Measurements from ENCODE around the gene SPTLC3.
A peak's percentile ranks its signal among the peaks of the same experiment; 100 is the strongest.
"Not testable (repeated sequence)": the region's sequence is repeated elsewhere in the genome, so short reads cannot be mapped to it uniquely, and the experiment has no call there.

Gene SPTLC3

DNA sequence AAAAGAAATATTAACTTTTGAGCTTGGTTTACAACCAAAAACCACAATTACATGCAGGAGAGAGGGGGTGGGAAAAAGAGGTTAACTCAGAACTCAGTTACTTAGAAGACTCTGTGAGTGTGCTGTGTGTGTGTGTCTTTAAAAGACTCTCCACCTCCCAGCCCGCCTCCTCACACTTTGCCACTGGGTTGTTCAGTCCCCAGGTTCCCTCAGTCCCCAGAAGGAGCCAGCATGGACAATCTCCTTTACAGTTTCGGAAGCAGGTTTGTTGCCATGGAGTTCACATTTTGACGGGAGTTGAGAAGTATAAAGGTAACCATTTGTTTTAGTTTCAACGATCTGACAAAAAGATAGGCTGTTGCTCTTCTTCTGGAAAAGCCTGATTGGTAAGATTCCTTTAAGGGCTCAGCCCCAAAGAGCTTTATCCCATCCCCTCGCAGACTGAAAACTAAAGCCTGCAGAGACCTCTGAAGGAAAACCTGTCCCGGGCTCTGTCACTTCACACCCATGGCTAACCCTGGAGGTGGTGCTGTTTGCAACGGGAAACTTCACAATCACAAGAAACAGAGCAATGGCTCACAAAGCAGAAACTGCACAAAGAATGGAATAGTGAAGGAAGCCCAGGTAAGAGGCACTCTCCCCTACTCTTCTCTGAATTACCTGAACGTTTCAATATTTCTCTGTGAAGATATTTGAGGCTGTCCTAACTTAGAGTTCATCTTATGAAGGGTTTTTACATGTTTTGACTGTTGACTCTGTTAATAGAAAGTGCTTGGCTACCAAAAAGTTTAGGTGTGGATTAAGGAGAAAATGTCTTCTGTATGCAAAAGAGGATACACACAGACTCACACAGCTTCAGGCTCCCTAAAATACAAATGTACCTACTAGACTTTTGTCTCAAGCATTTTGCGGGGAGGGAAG is at the start of gene SPTLC3:
Gene SPTLC3, plus strand, starts transcription at position 212 of the 921 bp plus-strand sequence. Its CDS starts 296 bp downstream, at position 508.
- DNase-seq = no peak

DNA sequence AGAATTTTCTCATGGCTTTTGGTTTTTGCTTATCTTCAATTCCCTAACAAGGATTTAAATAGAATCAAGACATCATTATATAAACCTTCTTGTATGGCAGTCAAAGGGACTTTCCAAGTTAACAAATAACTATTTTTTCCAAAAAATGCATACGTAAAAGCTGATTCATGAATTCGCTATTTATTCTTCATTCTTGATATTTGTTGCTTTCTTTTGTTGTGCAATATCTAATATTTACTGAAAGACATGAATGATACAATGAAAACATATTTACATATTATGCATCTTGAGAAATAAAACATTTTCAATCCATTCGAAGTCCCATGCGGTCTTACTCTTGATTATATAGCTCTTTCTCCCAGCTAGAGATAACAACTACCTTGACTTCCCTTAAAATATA is 47.0 kb upstream of the SPTLC3 start:
- DNase-seq = no peak

DNA sequence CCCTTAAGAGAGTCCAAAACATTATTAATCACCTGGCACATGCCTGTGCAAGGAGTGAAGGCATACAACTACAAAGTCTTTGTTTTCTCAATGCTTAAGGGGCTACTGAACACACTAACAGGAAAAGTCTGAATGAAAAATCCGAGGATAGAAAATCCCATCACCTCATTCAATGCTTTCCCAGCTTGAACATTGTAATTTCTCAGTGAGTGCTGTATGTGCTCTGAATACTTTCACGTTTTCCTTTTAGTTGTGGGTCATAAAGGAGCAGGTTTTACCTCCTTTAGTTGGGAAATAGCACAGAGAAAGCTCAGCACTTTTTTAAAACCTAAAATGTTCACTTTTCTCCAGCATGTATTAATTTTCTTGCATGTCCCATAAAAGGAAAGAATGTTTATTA is 45.9 kb upstream of the SPTLC3 start:
- DNase-seq = no peak

DNA sequence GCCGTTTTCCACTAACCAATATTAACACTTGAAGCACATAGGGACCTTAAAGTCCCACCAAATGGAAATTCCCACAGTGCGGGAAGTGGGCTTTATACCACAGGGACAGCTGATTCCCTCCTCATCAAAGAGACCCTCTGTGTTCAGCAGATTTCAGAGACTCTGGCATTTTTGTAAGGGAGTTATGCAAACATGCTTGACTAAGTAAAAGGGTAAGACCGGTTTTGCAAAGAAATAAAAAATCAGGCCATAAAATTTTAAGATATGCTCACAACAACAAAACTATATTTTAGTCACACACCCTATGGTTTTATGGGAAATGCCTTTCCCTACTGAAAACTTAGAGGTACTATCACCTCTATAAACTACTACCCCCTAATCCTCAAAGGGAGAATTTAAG is 45.4 kb upstream of the SPTLC3 start:
- no peak for DNase-seq

DNA sequence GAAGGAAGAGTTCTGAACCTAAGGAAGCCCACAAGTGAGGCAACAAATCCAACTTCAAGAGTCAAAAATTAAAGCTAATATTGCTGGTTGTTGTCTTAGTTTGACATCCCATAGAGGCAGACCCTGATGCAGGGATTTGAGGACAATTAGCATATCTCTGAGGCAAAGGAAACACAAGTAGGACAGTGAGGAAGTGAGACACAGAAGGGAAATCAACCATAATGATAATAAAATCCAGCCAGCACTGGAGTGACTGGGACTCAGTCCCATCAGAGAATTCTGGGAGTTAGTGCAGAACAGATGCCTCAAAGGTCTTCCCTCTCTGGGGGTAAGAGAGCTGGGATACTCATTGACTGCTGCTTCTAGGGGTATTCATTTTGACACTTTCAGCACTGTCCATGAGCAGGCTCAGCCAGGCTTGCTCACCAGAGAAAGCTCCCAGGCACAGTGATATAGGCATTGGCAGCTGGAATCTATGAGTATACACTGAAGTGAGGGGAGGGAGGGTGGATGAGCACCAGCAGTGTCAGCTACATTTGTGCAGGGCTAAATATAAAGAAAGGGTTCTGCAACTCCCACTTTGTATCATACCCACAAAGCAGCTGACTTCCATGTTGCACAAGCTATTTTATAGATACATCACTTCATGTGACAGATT is 43.4 kb upstream of the SPTLC3 start:
- DNase-seq = no peak

DNA sequence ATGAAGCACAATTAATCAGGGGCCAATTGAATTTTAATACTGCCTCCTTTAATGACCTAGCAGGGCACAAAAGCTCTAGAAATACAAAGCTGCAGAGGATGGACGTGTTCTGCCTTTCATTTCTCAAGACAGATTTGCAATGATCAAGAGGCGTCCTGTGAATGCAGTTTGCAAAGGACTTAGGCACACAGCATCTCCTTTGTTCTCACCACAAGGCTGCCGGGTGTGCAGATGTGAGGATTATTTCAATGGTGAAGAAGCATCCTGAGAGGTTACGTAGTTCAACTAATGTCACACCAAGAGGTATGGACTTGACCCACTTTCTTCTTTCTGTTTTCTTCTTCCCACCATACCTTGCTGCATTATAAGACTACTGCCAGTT is 42.9 kb upstream of the SPTLC3 start:
- DNase-seq = no peak

DNA sequence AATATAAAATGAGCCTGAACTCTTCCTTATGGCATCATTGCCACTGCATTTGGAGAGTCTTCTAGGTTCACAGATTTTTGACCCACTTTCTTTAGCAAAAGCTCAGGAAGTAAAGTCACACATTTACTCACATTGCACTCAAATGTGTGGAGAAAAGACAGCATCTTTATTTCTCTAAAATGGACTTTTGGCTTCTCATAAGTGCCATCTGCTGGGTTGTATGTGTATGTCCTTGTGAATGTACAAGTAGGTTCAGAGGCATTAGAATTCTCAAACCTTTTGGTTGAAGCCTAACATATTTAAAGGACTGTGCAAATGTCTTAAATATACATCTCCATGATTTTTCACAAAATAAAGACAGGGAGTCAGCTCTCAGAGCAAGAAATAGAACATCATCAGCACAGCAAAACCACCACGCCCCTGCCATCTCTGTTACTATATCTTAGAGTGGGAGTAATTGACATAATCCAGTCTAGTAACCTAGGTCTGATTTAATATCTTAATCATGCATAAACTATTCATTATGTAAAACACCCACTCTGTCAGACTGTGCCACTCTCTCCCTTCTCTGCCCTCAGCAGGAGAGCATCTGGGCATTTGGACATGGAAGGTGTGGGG is 42.2 kb upstream of the SPTLC3 start:
- no peak for DNase-seq

DNA sequence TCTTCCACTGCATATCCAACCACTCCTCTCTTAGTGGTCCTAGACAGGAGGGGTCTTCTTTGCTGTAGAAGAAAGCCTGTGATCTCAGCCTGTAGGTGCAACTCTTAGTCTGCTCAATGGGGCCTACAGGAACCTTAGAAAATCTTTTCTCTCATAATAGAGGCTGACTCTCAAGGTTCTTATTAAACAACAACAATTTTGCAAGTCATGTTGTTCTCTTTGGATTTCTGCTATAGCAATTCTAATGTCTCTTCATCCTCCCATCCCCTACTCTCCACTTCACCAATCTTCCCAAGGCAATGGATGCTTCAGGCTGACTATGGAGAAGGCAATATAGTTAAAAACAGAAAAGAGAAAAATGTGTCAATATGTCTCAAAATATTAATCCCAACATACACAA is 40.8 kb upstream of the SPTLC3 start:
- no peak for DNase-seq

DNA sequence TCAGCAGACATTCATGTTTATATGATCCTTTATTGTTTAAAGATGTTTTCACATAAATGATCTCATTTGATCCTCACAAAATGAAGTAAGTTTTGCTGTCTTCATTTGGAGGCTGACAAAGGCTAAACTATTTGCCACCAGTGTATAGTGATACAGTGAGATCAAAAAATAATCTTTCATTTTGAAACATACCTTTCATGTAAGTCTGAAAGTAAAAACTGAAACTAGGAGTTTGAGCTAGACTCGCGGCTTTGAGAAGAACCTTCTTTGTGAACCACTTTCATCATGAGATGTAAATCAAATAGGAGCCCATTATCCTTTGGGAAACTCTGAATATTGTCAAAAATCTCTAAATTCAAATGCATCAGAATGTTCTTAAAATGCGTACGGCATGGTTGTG is 40.3 kb upstream of the SPTLC3 start:
- DNase-seq = no peak

DNA sequence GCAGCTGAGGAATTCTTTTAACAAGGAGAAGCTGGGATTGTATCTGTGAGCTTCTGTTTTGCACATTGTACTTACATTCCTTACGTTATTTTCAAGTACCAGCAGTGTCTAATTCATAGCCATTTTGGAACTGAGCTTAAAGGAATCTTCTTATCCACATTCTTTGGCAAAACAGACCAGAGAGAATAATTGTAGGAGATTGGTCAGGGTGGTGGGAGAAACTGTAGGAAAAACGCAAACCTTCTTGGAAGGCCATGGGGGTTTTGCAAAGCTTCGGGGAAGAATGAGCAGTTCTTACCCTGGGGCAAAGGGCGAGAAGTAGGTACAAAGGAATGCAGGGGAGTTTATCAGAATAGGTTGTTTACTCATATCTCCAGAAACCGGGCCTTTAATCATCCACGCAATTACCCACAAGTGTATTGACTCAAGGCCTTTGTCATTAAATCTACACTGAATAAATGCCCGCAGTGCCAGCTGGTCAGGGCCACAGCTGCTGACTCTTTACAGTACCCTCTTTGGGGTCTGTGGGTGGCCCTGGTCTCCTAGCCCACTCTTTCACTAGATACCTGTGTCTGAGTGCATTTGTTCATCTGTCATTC is 39.6 kb upstream of the SPTLC3 start:
- no peak for DNase-seq

DNA sequence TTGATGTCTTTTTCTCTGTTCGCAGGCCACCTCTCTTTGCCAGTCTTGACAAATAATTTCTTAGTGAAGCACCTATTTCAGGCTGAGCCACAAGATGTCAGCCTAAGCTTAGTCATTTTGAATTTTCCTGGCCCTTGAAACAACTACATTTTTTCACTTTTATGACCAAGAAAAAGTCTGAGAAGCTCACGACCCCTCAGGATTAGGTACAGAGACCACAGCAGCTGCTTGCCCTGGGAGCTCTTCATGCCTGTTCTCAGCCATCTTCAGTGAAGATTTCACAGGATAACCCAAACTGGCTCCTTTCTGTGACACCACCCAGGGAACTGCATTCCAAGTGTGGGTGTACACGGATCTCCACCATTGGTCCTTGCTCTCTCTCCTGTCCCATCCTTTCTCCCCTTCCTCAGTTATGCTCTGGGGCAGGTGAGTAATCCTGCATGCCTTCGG is 38.4 kb upstream of the SPTLC3 start:
- DNase-seq = peak; percentile 2

DNA sequence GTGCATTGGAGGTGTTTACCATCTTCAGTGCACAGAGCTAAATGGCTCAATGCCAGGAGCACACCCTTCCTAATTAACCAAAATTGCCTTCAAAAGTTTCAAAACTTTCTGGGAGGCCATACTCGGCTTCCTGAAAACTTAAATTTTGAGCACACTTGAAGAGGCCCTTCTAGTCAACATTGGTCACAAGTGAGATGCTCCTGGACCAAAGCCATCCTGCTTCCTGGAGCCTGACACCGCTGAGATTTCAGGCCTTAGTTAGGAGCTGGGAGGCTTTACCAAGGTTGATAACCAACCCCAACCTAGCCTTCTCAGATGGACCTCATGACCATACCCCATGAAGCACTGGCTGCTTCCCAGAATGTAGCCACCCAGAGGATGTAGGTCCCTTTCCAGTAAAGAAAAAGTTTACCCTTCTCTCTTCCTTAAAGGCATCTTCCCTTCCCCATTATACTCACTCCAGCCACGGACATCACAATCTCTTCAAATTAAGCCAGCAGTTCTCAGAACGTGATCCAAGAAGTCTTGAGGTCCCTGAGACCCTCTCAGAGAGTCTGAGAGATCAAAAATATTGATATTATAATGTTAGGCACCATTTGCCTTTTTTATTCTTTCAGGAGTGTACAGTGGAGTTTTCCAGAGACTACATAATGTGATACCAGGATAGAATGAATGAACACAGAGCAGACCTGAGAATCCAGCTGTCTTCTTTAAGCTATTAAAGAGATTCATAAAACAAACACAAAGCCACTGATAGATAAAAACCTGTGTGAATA is 32.8 kb upstream of the SPTLC3 start:
- DNase-seq = no peak

DNA sequence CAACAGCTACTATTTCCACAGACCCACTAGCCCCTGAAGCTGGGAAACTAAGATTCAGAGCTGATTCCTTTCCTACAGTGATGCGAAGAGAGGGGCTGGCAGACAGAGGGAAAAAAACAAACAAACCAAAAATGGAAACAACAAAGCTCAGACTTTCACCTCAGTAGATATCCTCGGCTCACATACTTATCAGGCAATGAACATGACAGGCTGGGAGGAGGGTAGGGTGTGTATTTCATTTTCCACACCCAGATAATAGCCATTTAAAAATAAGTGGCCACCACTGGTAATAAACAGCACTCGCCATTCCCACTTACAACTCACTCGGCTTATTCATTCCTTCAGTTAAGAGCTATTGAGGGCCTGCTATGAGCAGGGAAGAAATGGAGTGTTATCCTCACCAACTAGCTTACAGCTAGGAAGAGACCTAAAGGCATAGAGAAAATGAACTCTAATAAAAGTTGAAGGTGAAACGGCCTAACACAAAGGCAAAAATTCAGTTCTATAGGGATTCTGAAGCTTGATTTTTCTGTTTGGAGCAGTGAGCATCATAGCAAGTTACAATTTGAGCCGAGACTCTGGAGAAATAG is 32.0 kb upstream of the SPTLC3 start:
- no peak for DNase-seq

DNA sequence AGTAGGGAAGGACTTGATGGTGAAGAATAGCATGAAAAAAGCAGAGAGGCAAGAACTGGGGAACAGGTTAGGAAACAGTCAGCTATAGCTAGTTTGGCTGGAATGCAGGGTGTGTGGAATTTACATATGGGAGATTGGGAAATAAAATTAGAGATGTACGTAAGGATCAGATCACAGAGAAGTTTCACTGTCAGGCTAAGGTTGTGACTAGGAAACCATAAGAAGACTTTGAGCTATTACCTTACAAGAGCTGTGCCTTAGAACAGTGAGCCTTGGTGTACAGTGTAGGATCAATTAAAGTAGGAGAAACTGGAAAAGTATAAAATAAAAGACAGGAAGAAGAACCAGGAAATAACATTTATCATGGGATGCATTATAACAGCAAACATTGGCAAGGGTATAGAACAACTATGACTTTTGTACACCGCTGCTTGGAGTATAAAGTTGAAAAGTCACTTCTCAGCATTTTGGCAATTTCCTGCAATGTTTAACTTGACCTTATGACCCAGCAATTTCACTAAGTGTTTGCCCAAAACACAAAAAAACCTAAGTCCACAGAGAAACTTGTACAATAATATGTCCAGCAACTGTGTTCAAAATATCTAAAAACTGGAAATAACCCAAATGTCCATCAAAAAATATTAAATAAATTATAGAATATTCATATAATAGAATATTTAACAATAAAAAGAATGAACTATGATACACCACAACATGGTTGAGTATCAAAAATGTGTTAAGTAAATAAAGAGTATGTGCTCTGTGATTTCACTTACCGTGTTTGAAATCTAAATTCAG is 31.2 kb upstream of the SPTLC3 start:
- DNase-seq = no peak

DNA sequence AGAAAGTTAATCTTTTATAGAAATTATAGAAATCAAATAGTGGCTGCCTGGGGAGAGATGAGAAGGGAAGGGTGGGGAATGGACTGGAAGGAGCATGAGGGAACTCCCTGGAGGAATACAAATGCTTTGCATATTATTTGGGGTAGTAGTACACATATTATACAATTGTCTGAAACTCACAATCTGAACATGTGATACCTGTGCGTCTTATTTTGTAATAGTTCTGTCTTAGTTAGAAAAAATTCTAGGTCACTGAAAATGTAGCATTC is 30.7 kb upstream of the SPTLC3 start:
- DNase-seq = no peak

DNA sequence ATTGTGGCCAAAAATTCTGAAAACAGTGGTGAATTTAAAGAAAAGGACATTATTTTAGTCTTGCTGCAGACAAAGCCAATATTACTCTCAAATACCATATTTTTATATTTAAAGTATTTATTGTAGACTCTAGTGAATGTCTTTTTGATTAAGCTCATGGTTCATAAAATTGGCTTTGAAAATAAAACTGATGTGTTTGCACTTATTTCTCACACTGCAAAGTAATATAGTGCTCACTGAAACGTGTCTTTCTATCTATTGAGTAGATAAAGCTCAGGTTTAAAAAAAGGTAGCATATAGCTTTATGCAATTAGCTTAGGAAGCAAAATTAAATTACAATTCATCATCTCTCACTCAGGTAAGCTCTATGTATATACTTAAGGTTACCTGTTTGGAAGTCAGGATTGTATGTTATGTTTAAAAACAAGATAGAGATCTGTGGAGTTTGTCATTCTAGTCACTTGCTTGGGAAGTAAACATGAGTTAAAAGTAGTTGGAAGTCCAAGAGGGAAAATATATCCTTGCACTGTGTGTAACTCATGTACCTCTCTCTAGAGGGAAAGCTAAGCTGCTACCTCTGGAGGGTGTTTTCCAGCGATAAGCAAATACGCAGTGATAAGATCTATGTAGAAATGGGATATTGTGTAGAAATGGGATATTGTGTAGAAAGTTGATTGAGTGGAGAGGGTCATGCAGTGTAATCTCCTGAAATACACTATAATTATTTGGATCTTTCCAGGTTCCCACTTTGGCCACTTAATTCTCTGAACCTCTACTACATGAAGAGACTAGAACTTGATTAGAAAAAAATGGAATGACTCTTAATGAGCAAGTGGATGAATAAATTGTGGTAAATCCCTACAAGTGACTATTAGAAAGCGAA is 29.9 kb upstream of the SPTLC3 start:
- DNase-seq = no peak

DNA sequence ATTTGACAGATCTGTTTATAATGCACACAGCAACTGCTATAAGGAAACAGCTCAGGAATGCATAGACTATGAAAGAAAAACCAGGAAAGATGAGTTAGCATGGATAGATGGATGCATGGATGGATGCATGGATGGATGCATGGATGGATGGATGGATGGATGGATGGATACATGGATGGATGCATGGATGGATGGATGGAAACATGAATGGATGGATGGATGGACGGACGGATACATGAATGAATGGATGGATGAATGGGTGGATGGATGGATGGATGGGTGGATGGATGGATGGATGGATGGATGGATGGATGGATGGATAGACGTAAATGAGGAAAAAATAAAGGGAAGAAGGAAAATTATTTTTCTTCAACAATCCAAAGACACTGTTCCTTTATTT is 29.1 kb upstream of the SPTLC3 start:
- not testable (repeated sequence) for DNase-seq

DNA sequence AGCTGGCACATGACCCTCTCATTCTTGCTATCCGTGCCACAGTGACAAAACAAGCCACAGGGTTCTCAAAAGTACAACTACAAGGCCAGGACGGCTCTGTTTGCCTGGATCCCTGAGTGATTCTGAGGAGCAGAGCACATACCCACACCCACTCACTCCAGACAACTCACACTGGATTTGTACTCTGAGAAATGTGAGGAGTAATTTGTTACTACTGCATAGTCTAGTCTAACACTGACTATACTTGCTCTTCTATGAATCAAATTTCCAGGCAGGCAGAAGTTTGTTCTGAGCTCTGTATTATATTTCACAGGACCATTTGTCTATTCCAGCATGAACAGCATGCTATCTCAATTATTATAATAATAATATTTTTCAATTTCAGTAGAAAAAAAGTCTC is 26.7 kb upstream of the SPTLC3 start:
- no peak for DNase-seq

DNA sequence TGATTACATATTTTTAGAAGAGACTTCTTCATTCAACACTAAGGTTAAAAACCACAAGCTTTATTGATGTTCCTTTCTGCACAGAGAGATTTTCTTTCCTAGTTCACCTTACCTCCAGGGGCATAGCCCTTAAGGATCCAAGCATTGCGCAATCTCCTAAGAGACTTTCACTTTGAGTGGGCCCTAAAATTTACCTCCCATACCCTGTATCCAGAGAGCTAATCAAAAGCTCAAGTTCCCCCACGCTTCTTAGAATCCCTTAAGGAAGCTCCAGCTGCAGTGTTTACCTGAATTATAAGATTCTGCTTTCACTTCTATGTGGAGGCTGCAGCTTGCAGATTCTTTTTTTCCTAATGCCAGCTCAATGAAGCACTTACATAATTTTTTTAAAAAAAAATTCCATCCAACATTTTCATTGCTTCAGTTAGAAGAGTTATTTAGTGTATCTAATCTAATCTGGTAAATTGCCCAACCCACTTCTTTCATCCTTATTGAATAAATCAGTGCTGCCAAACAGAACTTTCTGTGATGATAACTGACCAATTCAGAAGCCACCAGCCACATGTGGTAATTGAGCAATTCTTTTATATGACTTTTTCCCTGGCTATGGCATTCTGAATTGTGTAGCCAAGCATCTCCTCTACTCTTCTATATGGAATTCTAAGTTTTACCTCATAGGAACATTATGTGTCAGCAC is 24.6 kb upstream of the SPTLC3 start:
- DNase-seq = no peak

DNA sequence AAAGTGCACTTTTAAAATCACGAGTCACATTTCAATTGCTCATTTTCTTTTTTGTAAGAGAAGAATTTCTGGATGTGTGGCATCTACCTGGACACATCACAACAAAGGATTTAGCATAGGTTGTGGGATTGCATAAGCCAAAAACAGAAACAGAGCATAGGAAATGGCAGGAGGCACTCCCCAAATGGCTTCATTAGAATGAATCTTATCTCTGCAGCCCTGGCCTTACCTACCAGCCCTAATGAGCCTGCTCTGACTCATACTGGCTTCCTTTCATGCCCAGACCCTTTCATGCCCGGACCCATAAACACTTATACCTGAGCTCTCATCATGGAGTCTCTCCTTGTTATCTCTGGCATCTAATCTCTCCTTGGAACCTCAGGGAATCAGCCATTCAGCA is 23.9 kb upstream of the SPTLC3 start:
- no peak for DNase-seq
